Inferior parietal cortex (tissue), 1 donor: Measurements from ENCODE around the gene LHX1.

Experiments
- DNase-seq: peaks from one replicate; pipeline ENCODE4 v3.0.0-alpha.2; 2016; ENCODE audit errors: extremely low spot score

Gene LHX1

GRCh38 chr17:36937001-36937958 lies at the start of gene LHX1:
Gene LHX1, plus strand, starts transcription at chr17:36937475. Its CDS starts 723 bp downstream, at chr17:36938198.
- DNase-seq: no peak

- no peak for DNase-seq
Measured at GRCh38 chr17:36888236-36888951, 48.9 kb upstream of the LHX1 start.

GRCh38 chr17:36889770-36890349 lies 47.4 kb upstream of the LHX1 start:
- no peak for DNase-seq

GRCh38 chr17:36890398-36891168 lies 46.7 kb upstream of the LHX1 start:
- DNase-seq: no peak

GRCh38 chr17:36892112-36892838 lies 45.0 kb upstream of the LHX1 start:
- no peak for DNase-seq

- no peak for DNase-seq
Measured at GRCh38 chr17:36894177-36894576, 43.1 kb upstream of the LHX1 start.

GRCh38 chr17:36894925-36895324 lies 42.4 kb upstream of the LHX1 start:
- DNase-seq: no peak

GRCh38 chr17:36899250-36900159 lies 37.8 kb upstream of the LHX1 start:
- DNase-seq: no peak

- DNase-seq: no peak
Measured at GRCh38 chr17:36900160-36900512, 37.1 kb upstream of the LHX1 start.

- DNase-seq: no peak
Measured at GRCh38 chr17:36901506-36901905, 35.8 kb upstream of the LHX1 start.

- no peak for DNase-seq
Measured at GRCh38 chr17:36907407-36907806, 29.9 kb upstream of the LHX1 start.

GRCh38 chr17:36910513-36910912 lies 26.8 kb upstream of the LHX1 start:
- no peak for DNase-seq

- DNase-seq: no peak
Measured at GRCh38 chr17:36911001-36911400, 26.3 kb upstream of the LHX1 start.

- DNase-seq: no peak
Measured at GRCh38 chr17:36913132-36913531, 24.1 kb upstream of the LHX1 start.

- DNase-seq: no peak
Measured at GRCh38 chr17:36918211-36918691, 19.0 kb upstream of the LHX1 start.

- DNase-seq: no peak
Measured at GRCh38 chr17:36919407-36919968, 17.8 kb upstream of the LHX1 start.

GRCh38 chr17:36920032-36921005 lies 17.0 kb upstream of the LHX1 start:
- no peak for DNase-seq

- no peak for DNase-seq
Measured at GRCh38 chr17:36921095-36921851, 16.0 kb upstream of the LHX1 start.
